HEK293 (cell line): ENCODE results near the gene PGGHG.

Experiments
- KLF10 ChIP-seq: fragments of 450-650 bp; IDR thresholded peaks from 2 replicates; pipeline ENCODE4 v1.5.1; 2018; ENCODE audit warnings: missing biosample characterization, mild to moderate bottlenecking, missing genetic modification characterization
- PRDM4 ChIP-seq: fragments of 450-650 bp; formaldehyde crosslinking; IDR thresholded peaks from 2 replicates; pipeline ENCODE4 v1.5.1; 2017; ENCODE audit warnings: missing biosample characterization, missing genetic modification characterization
- ZFP37 ChIP-seq: fragments of 450-650 bp; formaldehyde crosslinking; IDR thresholded peaks from 2 replicates; pipeline ENCODE4 v1.5.1; 2016; ENCODE audit warnings: missing biosample characterization, missing genetic modification characterization
- ZNF121 ChIP-seq: fragments of 450-650 bp; formaldehyde crosslinking; IDR thresholded peaks from 2 replicates; pipeline ENCODE4 v1.5.1; 2016; ENCODE audit warnings: missing biosample characterization, missing genetic modification characterization
- ZNF18 ChIP-seq: fragments of 450-650 bp; formaldehyde crosslinking; IDR thresholded peaks from 2 replicates; pipeline ENCODE4 v1.5.1; 2016; ENCODE audit warnings: missing biosample characterization, missing genetic modification characterization
- ZSCAN5A ChIP-seq: fragments of 450-650 bp; formaldehyde crosslinking; IDR thresholded peaks from 2 replicates; pipeline ENCODE4 v1.5.1; 2016; ENCODE audit warnings: missing biosample characterization, missing genetic modification characterization
- TF ChIP-seq, protein P1 (sequence below): fragments of 450-650 bp; IDR thresholded peaks from 2 replicates; pipeline ENCODE4 v1.5.1; 2018; ENCODE audit warnings: missing biosample characterization, missing genetic modification characterization
- TF ChIP-seq, protein P2 (sequence below): fragments of 450-650 bp; formaldehyde crosslinking; IDR thresholded peaks from 2 replicates; pipeline ENCODE4 v1.5.1; 2016; ENCODE audit warnings: missing biosample characterization, missing genetic modification characterization
- TF ChIP-seq, protein P3 (sequence below): fragments of 450-650 bp; formaldehyde crosslinking; IDR thresholded peaks from 2 replicates; pipeline ENCODE4 v1.5.1; 2016; ENCODE audit warnings: missing biosample characterization, missing genetic modification characterization

DNA sequence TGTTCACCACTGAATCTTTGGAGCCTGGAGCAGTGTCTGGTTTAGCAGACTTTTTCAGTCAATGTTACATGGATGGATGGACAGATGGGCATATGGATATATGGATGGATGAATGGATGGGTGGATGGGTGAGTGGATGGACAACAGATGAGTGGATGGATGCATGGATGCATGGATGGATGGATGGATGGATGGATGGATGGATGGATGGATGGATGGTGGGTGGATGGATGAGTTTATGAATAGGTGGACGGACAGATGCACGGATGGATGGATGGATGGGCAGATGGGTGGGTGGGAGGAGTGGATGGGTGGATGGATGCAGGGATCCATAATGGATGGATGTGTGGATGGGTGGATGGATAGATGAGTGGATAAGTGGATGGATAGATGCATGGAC is 33.1 kb upstream of the PGGHG start:
- TF ChIP-seq ZNF121 (tag by site-specific recombination) (no peak), KLF10 (tag by site-specific recombination) (no peak), ZFP37 (tag by site-specific recombination) (no peak), ZNF18 (tag by site-specific recombination) (no peak), PRDM4 (no peak), ZSCAN5A (tag by site-specific recombination) (no peak)
- TF ChIP-seq, protein P1, sequence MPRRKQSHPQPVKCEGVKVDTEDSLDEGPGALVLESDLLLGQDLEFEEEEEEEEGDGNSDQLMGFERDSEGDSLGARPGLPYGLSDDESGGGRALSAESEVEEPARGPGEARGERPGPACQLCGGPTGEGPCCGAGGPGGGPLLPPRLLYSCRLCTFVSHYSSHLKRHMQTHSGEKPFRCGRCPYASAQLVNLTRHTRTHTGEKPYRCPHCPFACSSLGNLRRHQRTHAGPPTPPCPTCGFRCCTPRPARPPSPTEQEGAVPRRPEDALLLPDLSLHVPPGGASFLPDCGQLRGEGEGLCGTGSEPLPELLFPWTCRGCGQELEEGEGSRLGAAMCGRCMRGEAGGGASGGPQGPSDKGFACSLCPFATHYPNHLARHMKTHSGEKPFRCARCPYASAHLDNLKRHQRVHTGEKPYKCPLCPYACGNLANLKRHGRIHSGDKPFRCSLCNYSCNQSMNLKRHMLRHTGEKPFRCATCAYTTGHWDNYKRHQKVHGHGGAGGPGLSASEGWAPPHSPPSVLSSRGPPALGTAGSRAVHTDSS (tag by site-specific recombination) = no peak
- TF ChIP-seq, protein P2, sequence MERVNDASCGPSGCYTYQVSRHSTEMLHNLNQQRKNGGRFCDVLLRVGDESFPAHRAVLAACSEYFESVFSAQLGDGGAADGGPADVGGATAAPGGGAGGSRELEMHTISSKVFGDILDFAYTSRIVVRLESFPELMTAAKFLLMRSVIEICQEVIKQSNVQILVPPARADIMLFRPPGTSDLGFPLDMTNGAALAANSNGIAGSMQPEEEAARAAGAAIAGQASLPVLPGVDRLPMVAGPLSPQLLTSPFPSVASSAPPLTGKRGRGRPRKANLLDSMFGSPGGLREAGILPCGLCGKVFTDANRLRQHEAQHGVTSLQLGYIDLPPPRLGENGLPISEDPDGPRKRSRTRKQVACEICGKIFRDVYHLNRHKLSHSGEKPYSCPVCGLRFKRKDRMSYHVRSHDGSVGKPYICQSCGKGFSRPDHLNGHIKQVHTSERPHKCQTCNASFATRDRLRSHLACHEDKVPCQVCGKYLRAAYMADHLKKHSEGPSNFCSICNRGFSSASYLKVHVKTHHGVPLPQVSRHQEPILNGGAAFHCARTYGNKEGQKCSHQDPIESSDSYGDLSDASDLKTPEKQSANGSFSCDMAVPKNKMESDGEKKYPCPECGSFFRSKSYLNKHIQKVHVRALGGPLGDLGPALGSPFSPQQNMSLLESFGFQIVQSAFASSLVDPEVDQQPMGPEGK (tag by site-specific recombination) = no peak
- TF ChIP-seq, protein P3, sequence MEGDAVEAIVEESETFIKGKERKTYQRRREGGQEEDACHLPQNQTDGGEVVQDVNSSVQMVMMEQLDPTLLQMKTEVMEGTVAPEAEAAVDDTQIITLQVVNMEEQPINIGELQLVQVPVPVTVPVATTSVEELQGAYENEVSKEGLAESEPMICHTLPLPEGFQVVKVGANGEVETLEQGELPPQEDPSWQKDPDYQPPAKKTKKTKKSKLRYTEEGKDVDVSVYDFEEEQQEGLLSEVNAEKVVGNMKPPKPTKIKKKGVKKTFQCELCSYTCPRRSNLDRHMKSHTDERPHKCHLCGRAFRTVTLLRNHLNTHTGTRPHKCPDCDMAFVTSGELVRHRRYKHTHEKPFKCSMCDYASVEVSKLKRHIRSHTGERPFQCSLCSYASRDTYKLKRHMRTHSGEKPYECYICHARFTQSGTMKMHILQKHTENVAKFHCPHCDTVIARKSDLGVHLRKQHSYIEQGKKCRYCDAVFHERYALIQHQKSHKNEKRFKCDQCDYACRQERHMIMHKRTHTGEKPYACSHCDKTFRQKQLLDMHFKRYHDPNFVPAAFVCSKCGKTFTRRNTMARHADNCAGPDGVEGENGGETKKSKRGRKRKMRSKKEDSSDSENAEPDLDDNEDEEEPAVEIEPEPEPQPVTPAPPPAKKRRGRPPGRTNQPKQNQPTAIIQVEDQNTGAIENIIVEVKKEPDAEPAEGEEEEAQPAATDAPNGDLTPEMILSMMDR (tag by site-specific recombination) = no peak
